ENCODE data around the gene RNPEPL1.

The RNPEPL1 gene

GRCh38 chr2:240619506-240620148 lies 51.3 kb downstream of the RNPEPL1 start:
- H3K4me3 ChIP-seq (ENCODE audit: low read depth, low read length), result no peak overlapping the region
- TF ChIP-seq CTCF (IDR thresholded peaks at IDR 0.05; ENCODE audit: low read depth, low read length) (no peak), MYC (IDR thresholded peaks at IDR 0.05; ENCODE audit: low read depth, low read length) (no peak), POLR2A (IDR thresholded peaks at IDR 0.05; ENCODE audit: extremely low read depth, insufficient read length) (no peak)
- TF ChIP-seq, protein P1, sequence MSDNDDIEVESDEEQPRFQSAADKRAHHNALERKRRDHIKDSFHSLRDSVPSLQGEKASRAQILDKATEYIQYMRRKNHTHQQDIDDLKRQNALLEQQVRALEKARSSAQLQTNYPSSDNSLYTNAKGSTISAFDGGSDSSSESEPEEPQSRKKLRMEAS (IDR thresholded peaks at IDR 0.05; ENCODE audit: low read depth, low read length), result no peak
- no peak for DNase-seq (ENCODE audit: low read depth)

- no peak for DNase-seq (ENCODE audit: low read depth)
- H3K4me3 ChIP-seq (ENCODE audit: low read depth, low read length), result no peak overlapping the region
- TF ChIP-seq POLR2A (IDR thresholded peaks at IDR 0.05; ENCODE audit: extremely low read depth, insufficient read length) (no peak), MYC (IDR thresholded peaks at IDR 0.05; ENCODE audit: low read depth, low read length) (no peak), CTCF (IDR thresholded peaks at IDR 0.05; ENCODE audit: low read depth, low read length) (no peak)
- TF ChIP-seq, protein P1 (IDR thresholded peaks at IDR 0.05; ENCODE audit: low read depth, low read length), result no peak
Observed at GRCh38 chr2:240620149-240620731, 52.0 kb downstream of the RNPEPL1 start.

- DNase-seq (ENCODE audit: low read depth), result no peak
- TF ChIP-seq MYC (IDR thresholded peaks at IDR 0.05; ENCODE audit: low read depth, low read length) (no peak), CTCF (IDR thresholded peaks at IDR 0.05; ENCODE audit: low read depth, low read length) (no peak), POLR2A (IDR thresholded peaks at IDR 0.05; ENCODE audit: extremely low read depth, insufficient read length) (no peak)
- TF ChIP-seq, protein P1 (IDR thresholded peaks at IDR 0.05; ENCODE audit: low read depth, low read length), result no peak
- H3K4me3 ChIP-seq (ENCODE audit: low read depth, low read length), result no peak overlapping the region
Observed at GRCh38 chr2:240620859-240621258, 52.6 kb downstream of the RNPEPL1 start.

- no peak for DNase-seq (ENCODE audit: low read depth)
Observed at GRCh38 chr2:240622060-240622411, 53.8 kb downstream of the RNPEPL1 start.

GRCh38 chr2:240622531-240623235 lies 54.4 kb downstream of the RNPEPL1 start:
- TF ChIP-seq, protein P1 (IDR thresholded peaks at IDR 0.05; ENCODE audit: low read depth, low read length), result no peak
- no peak for TF ChIP-seq POLR2A (IDR thresholded peaks at IDR 0.05; ENCODE audit: extremely low read depth, insufficient read length)
- TF ChIP-seq MYC (IDR thresholded peaks at IDR 0.05; ENCODE audit: low read depth, low read length), result no peak
- TF ChIP-seq CTCF (IDR thresholded peaks at IDR 0.05; ENCODE audit: low read depth, low read length), result no peak
- H3K4me3 ChIP-seq (ENCODE audit: low read depth, low read length), result no peak overlapping the region
- no peak for DNase-seq (ENCODE audit: low read depth)

More at GRCh38 chr2:240622060-240622411, 53.8 kb downstream of the RNPEPL1 start:
- H3K4me3 ChIP-seq (ENCODE audit: low read depth, low read length), result no peak overlapping the region
- TF ChIP-seq, protein P1 (IDR thresholded peaks at IDR 0.05; ENCODE audit: low read depth, low read length), result no peak
- TF ChIP-seq CTCF (IDR thresholded peaks at IDR 0.05; ENCODE audit: low read depth, low read length) (no peak), POLR2A (IDR thresholded peaks at IDR 0.05; ENCODE audit: extremely low read depth, insufficient read length) (no peak), MYC (IDR thresholded peaks at IDR 0.05; ENCODE audit: low read depth, low read length) (no peak)

All from NB4 (cell line).